Embryonic facial prominence (tissue), 1 donor: ENCODE measurements around the gene SFSWAP.

Experiments used
- DNase-seq: peaks from one replicate; pipeline ENCODE4 v3.0.0-alpha.2; 2016; ENCODE audit errors: extremely low spot score

Gene SFSWAP

DNA sequence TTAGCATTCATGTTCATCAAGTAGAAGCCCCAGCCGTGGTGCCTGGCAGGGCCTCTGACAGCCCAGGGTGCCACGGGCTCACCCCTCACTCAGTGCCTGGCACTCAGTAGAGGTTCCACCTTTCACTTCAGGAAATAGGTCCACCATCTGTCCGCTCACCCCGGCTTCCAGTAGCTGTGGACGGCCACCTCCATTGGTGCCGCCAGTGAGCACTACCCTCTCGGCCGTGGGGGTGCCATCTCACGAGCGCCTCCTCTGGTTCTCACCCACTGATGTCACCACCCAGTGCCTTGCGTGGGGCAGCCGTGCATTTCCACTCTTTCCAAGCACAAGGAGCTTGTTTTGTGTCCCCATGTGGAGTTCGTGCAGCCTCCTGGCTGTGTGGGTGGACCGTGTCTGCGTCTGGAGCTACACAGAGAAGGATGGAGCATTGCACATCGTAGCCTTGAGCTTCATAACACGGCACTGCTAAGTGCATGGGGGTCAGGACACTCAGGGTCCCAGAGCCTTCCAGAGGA is 76.3 kb downstream of the SFSWAP start:
- no peak for DNase-seq

- no peak for DNase-seq
Measured at GRCh38 chr12:131788070-131788469, 77.2 kb downstream of the SFSWAP start.

DNA sequence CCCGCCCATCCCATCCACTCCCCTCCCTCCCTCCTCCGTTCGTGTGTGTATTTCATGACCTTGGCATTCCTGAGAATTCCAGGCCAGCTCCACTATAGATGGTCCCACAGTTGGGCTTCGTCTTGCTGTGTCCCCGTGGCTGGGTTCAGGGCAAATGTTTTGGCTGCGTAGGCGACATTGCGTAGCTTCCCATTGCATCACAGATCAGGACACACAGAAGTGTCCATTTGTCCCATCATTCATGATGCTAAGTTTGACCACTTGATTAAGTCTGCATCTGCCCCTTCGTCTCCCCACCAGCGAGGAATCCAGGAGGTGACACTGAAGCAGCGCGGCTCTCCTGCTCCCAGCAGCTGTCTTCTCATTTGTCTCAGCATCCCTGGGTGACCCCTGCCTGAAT is 78.7 kb downstream of the SFSWAP start:
- DNase-seq: no peak

GRCh38 chr12:131793243-131794022 is 82.5 kb downstream of the SFSWAP start:
- DNase-seq: no peak

DNA sequence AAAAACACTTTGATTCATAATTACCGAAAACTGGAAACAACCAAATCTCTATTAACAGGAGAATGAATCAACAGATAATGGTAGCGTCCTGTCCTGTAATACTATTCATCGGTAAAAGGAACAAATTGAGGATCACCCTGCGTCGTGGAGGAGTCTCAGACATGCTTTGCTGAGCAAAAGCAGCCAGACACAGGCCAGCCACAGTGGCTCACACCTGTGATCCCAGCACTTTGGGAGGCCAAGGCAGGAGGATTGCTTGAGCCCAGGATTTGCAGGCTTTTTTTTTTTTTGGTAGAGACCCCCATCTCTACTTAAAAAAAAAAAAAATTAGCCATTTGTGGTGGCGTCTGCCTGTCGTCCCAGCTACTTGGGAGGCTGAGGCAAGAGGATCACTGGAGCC is 83.2 kb downstream of the SFSWAP start:
- DNase-seq: no peak

DNA sequence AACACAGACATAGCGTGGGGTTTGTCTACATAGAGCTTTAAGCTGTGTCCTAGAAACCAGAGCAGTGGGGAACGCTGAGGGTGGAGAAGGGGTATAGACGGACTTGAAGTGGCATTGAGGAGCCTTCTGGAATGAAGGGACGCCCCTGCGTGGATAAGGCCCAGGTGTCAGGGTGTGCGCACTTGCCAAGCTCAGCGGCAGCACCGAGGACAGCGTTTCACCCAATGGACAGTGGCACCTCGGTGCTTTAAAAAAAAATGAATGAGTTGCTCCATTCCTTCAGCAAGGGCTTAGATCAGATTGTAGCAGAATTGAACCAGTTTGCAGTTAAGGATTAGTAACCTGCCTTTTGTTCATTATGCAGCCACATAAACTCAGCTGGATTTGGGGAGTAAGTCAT is 83.7 kb downstream of the SFSWAP start:
- no peak for DNase-seq

- no peak for DNase-seq
Measured at GRCh38 chr12:131795064-131795463, 84.2 kb downstream of the SFSWAP start.

- DNase-seq: no peak
Measured at GRCh38 chr12:131795690-131796410, 85.0 kb downstream of the SFSWAP start.

DNA sequence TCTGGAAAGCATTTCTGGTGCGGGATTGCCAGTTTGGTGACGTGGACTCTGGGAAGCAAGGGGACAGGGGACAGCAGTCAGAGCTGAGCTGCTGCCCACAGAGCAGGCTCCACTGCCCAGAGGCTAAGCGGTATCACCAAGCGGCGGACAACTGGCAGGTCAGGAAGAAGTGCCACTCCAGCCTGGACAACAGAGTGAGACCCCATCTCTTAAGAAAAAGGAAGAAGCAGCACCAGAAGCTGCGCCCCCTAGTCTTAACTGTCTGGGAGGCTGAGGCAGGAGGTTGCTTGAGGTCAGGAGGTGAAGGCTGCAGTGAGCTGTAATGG is 85.5 kb downstream of the SFSWAP start:
- no peak for DNase-seq

- no peak for DNase-seq
Measured at GRCh38 chr12:131796754-131797587, 86.1 kb downstream of the SFSWAP start.

- DNase-seq: no peak
Measured at GRCh38 chr12:131797588-131797934, 86.7 kb downstream of the SFSWAP start.

GRCh38 chr12:131799195-131799594 is 88.3 kb downstream of the SFSWAP start:
- no peak for DNase-seq

DNA sequence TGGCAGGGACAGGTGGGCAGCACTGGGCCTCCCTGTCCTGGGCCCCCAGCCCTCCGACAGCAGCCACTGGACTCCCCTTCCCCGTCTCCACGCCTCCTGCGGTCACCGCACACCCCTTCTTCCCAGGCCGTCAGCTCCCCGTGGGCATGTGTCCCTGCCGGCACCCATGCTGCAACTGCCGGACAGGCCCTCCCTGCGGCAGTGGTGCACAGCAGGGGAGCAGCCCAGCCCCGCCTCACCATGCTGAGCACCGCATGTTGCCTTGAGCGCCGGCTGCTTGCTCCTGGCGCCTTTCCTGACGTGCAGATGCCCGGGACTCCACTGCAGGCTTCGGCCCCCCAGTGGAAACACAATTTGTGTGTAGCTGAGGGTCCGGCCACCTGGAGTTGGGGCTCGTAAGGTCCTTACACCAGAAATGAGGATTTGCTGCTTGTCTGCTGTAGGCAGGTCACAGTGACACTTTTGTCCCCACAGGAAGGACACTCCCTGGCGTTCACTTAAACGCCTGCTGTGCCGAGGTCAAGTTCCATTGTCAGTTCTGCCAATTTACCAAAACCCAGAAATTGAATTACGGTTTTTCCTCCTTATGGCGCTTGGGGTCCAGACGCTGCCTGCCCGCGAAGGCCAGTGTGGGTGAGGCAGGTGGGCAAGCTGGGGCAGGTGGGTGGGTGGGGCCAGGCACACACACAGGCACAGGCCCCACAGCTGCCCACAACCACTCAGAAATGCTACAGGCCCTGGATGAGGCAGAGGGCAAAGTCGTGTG is 89.1 kb downstream of the SFSWAP start:
- no peak for DNase-seq

DNA sequence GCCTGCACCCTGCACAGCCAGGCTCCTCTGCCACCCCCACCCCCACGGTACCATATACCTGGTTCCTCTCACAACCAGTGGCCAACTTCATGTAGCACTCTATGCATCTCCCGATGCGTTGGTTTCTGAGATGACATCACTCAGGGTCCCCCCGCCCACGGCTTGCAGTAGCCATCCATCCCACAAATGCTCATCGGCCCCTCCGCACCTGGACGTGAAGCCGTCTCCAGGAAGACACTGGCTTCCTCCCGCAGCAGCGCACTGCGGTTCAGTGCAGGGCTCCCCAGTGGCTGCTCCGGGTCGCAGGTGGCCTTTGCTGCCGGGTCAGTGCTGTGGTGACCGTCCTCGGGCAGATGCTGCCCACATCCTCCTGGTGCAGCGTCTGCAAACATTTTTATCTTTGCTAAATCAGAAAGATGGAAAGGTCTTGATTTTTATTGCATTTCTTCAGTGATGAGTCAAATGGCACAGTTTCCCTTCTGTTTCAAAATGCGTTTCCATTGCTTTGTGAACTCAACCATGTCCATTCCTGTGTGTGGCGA is 89.8 kb downstream of the SFSWAP start:
- DNase-seq: no peak

- DNase-seq: no peak
Measured at GRCh38 chr12:131801254-131801866, 90.5 kb downstream of the SFSWAP start.

DNA sequence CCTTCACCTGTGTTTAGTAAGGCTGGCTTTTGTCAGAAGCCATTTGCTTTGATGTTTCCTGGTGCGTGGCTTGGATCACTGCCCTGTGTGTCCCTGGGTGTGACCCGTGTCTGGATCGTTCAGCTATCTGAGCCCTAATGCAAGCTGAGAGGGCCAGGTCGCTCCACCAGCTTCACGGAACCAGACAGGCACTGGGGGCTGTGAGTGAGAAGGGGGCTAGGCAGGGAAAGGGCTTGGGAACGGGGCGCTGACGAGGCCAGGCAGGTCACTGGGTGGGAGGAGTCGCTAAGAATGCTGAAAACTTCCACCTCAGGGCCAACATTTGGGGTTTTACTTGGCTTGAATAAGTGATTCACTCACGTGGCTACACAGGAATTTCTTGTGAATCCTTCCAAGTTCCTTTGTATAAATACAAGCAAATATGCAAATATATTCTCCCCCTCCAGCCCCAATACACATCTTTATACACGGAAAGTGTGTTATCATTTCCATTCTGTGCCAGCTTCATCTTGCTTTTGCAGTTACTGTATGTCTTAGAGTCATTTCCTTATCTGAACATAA is 93.2 kb downstream of the SFSWAP start:
- no peak for DNase-seq

GRCh38 chr12:131805421-131805820 is 94.5 kb downstream of the SFSWAP start:
- DNase-seq: no peak

DNA sequence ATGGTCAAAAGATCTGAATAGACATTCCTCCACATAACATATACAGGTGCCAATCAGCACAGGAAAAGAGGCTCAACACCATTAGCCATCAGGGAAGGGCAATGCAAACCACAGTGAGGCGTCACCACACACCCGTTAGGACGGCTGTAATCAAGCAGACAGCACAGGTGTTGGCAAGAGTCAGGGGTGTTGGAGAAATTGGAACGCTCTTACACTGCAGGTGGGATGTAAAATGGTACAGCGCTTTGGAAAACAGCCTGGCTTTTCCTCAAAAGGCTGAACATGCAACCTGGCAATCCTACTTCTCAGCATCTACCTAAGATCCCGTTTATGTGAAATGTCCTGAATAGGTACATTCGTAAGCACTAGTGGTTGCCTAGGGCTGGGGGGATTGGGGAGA is 95.8 kb downstream of the SFSWAP start:
- DNase-seq: no peak

DNA sequence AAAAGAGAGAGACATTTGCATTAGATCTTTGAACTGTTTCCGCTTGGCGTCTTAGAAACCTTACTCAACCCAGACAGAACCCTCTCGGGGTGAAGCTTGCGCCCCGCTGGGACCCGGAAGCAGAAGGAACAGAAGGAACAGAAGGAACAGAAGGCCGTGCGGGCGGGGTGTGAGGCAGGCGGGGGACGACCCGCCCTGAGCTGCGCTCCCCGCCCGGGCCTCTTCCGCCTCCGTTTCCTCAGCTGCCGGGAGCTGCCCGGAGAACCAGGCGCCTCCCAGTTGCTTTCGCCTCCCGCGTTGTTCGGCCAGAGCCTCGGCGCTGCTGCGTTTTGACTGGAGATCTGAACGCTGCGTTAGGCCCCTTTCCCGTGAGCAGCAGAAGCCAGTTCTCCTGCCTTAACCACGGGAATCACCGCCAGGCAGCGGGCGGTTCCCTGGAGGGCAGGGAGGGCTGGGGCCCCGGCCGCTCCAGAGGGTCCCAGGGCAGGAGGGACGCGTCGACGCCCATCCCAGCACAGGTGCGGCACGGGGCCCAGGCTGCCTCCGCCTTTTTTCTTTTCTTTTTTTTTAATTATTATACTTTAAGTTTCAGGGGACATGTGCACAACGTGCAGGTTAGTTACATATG is 98.0 kb downstream of the SFSWAP start:
- no peak for DNase-seq
